22Rv1 (cell line): ENCODE data around the gene NCOR1.

Experiments
- ZFX ChIP-seq: fragments of 450-650 bp; IDR thresholded peaks from 2 replicates; pipeline ENCODE4 v1.6.1; 2017; ENCODE audit warnings: antibody characterized with exemption, borderline replicate concordance
- TF ChIP-seq, protein P1 (sequence below): fragments of 450-650 bp; IDR thresholded peaks from 2 replicates; pipeline ENCODE4 v1.5.1; 2017; ENCODE audit warnings: mild to moderate bottlenecking

DNA sequence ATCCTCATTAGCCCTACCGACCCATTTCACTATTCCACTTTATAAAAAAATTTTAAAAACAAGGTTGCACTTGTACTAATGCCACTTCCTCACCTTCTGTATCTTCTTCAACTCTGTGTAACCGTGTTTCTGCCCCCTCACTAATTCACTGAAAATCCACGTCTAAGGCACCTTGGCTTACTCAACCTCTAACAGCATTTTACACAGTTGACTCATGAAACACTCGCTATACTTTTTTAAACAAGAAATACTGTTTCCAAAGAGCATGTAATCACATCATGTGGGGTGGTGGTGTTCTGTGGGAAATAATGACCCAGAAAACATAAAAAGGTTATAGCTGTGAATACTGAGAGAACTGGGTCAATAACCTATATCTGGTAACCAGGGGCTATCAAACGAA, 79.9 kb downstream of the NCOR1 start:
- TF ChIP-seq, protein P1, sequence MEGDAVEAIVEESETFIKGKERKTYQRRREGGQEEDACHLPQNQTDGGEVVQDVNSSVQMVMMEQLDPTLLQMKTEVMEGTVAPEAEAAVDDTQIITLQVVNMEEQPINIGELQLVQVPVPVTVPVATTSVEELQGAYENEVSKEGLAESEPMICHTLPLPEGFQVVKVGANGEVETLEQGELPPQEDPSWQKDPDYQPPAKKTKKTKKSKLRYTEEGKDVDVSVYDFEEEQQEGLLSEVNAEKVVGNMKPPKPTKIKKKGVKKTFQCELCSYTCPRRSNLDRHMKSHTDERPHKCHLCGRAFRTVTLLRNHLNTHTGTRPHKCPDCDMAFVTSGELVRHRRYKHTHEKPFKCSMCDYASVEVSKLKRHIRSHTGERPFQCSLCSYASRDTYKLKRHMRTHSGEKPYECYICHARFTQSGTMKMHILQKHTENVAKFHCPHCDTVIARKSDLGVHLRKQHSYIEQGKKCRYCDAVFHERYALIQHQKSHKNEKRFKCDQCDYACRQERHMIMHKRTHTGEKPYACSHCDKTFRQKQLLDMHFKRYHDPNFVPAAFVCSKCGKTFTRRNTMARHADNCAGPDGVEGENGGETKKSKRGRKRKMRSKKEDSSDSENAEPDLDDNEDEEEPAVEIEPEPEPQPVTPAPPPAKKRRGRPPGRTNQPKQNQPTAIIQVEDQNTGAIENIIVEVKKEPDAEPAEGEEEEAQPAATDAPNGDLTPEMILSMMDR = no peak
- no peak for TF ChIP-seq ZFX
